ENCODE data around the gene EXT2. TPM values are rescaled to one million over a fixed set of nuclear protein-coding genes. Genes with fewer than 3 reads are reported as not detected.

The EXT2 gene
- total and polyA plus RNA-seq, 2 experiments from 2014 or later, result 99.8 to 209 TPM

GRCh38 chr11:44268614-44269080 lies 173.2 kb downstream of the EXT2 start:
- H3K27ac ChIP-seq, result no peak overlapping the region

GRCh38 chr11:44269369-44270351 lies 174.2 kb downstream of the EXT2 start:
- 44 to 52% methylated on average over 15 to 17 of the region's 17 CpGs for WGBS, 2 experiments (ENCODE audit: low coverage in 1 of 2, low lambda C conversion rate in 2 of 2, missing lambda C conversion rate in 2 of 2)
- H3K36me3 ChIP-seq (ENCODE audit: low read depth), result no peaks in the 10 kb centered on the region
- H3K27me3 ChIP-seq (replicated peaks; ENCODE audit: insufficient read depth), result no peaks in the 10 kb centered on the region
- H3K4me1 ChIP-seq (ENCODE audit: insufficient read depth), result no peaks in the 10 kb centered on the region
- peak; percentile 17 for DNase-seq
- no peaks in the 10 kb centered on the region for H3F3A ChIP-seq (ENCODE audit: insufficient read depth)
- H4K20me1 ChIP-seq (ENCODE audit: insufficient read depth), result no peaks in the 10 kb centered on the region
- no peak overlapping the region for H3K4me2 ChIP-seq (ENCODE audit: unreplicated experiment)
- H3K9me2 ChIP-seq (ENCODE audit: insufficient read depth), result no peaks in the 10 kb centered on the region
- 0 out of 2 replicates have a peak overlapping the region, but pooled peaks have one; percentile 47 for H2AFZ ChIP-seq
- no peaks in the 10 kb centered on the region for H3K79me2 ChIP-seq (ENCODE audit: insufficient read depth)
- no peak overlapping the region for H3K4me3 ChIP-seq
- H3K27ac ChIP-seq, result no peak overlapping the region
- TF ChIP-seq EZH2 (IDR thresholded peaks at IDR 0.05; ENCODE audit: insufficient read depth, poor library complexity, severe bottlenecking), result no peak
- no peak for TF ChIP-seq EZH2phosphoT487 (IDR thresholded peaks at IDR 0.05; ENCODE audit: insufficient read depth, low read depth)
- no peak overlapping the region for H3K9ac ChIP-seq
- in situ Hi-C loops (cut with MboI), result no loop called here
- H3K9me3 ChIP-seq (ENCODE audit: low read depth), result no peaks in the 10 kb centered on the region

More at GRCh38 chr11:44268614-44269080, 173.2 kb downstream of the EXT2 start:
- no peak overlapping the region for H3K4me2 ChIP-seq (ENCODE audit: unreplicated experiment)
- no peak overlapping the region for H2AFZ ChIP-seq
- H3K79me2 ChIP-seq (ENCODE audit: insufficient read depth), result no peaks in the 10 kb centered on the region
- no peaks in the 10 kb centered on the region for H3K9me3 ChIP-seq (ENCODE audit: low read depth)
- H3F3A ChIP-seq (ENCODE audit: insufficient read depth), result no peaks in the 10 kb centered on the region
- in situ Hi-C loops (cut with MboI), result no loop called here
- no peak for DNase-seq
- H3K27me3 ChIP-seq (replicated peaks; ENCODE audit: insufficient read depth), result no peaks in the 10 kb centered on the region
- no peak overlapping the region for H3K4me3 ChIP-seq
- H3K9ac ChIP-seq, result no peak overlapping the region
- H3K4me1 ChIP-seq (ENCODE audit: insufficient read depth), result no peaks in the 10 kb centered on the region
- no peaks in the 10 kb centered on the region for H3K36me3 ChIP-seq (ENCODE audit: low read depth)
- no peaks in the 10 kb centered on the region for H4K20me1 ChIP-seq (ENCODE audit: insufficient read depth)
- H3K9me2 ChIP-seq (ENCODE audit: insufficient read depth), result no peaks in the 10 kb centered on the region
- 76 to 78% methylated on average over 4 to 5 of the region's 5 CpGs for WGBS, 2 experiments (ENCODE audit: low coverage in 1 of 2, low lambda C conversion rate in 2 of 2, missing lambda C conversion rate in 2 of 2)
- no peak for TF ChIP-seq EZH2phosphoT487 (IDR thresholded peaks at IDR 0.05; ENCODE audit: insufficient read depth, low read depth)
- TF ChIP-seq EZH2 (IDR thresholded peaks at IDR 0.05; ENCODE audit: insufficient read depth, poor library complexity, severe bottlenecking), result no peak

DNA sequence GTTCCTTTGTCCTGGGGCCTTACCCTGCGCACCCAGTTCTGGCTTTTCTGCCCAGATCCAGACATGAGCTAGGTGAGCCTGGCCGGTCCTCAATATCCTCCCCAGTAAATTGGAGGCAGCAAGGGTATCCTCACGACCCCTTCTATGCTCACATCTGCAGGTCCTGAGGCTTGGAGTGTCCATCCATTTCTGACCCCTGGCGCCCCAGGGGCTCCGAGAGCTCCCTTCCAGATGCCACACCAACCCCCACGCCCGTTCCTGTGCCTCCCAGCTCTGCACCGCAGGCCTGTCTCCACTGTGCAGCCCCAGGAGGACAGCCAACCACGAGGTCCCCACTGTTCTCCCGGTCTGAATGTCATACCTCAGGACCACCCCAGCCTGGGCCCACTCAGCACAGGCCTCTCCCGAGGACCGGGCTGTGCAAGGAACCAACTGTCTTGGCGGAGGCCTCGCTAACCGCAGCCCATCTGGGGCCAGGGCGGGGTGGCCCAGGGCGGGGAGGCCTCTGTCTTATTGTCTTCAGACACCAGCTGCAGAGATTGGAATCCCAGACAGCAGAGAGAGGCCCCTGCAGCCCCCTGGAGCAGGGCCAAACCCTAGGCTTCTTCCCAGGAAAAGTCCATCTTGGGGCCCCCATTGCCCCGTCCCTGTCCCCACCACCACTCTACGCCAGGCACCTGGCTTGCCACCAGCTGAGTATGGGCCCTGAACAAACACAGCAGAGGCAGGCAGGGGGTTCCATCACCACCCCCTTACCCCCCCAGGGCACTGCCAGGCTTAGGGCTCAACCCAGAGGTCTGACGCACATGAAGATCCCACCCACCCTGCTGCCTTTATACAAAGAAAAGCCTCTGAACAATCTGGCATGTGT lies 175.2 kb downstream of the EXT2 start:
- no peaks in the 10 kb centered on the region for H3K9me2 ChIP-seq (ENCODE audit: insufficient read depth)
- DNase-seq, result no peak
- no peaks in the 10 kb centered on the region for H4K20me1 ChIP-seq (ENCODE audit: insufficient read depth)
- no peaks in the 10 kb centered on the region for H3K79me2 ChIP-seq (ENCODE audit: insufficient read depth)
- no peaks in the 10 kb centered on the region for H3F3A ChIP-seq (ENCODE audit: insufficient read depth)
- H2AFZ ChIP-seq, result no peak overlapping the region
- H3K27me3 ChIP-seq (replicated peaks; ENCODE audit: insufficient read depth), result no peaks in the 10 kb centered on the region
- H3K4me2 ChIP-seq (ENCODE audit: unreplicated experiment), result no peak overlapping the region
- TF ChIP-seq EZH2 (IDR thresholded peaks at IDR 0.05; ENCODE audit: insufficient read depth, poor library complexity, severe bottlenecking) (no peak), EZH2phosphoT487 (IDR thresholded peaks at IDR 0.05; ENCODE audit: insufficient read depth, low read depth) (no peak)
- in situ Hi-C loops (cut with MboI), result no loop called here
- no peak overlapping the region for H3K27ac ChIP-seq
- H3K36me3 ChIP-seq (ENCODE audit: low read depth), result no peaks in the 10 kb centered on the region
- no peak overlapping the region for H3K4me3 ChIP-seq
- H3K4me1 ChIP-seq (ENCODE audit: insufficient read depth), result no peaks in the 10 kb centered on the region
- no peaks in the 10 kb centered on the region for H3K9me3 ChIP-seq (ENCODE audit: low read depth)
- H3K9ac ChIP-seq, result no peak overlapping the region
- 57 to 62% methylated on average over 19 to 20 of the region's 20 CpGs for WGBS, 2 experiments (ENCODE audit: low coverage in 1 of 2, low lambda C conversion rate in 2 of 2, missing lambda C conversion rate in 2 of 2)

DNA sequence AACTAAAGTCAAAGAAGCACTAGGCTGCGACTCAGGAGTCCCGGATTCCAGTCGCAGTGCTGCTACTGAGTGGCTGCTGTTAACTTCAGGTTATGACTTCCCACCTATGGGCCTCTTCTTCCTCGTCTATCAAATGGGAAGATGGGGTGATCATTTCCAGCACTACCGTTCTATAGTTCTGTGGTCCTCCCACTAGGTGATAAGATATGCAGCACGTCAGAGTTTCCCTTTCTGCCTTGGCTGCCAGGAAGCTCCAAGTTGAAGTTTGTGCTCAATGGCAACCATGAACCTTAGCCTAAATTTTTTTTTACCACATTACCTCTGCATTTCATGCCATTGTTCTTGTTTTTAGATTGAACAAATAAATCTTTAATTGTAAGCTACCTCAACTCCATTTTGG lies 175.8 kb downstream of the EXT2 start:
- Histone ChIP-seq H3K9ac (no peak overlapping the region), H2AFZ (no peak overlapping the region), H3K9me2 (ENCODE audit: insufficient read depth) (no peaks in the 10 kb centered on the region), H3K4me1 (ENCODE audit: insufficient read depth) (no peaks in the 10 kb centered on the region), H3K27ac (no peak overlapping the region), H4K20me1 (ENCODE audit: insufficient read depth) (no peaks in the 10 kb centered on the region), H3K36me3 (ENCODE audit: low read depth) (no peaks in the 10 kb centered on the region), H3K27me3 (replicated peaks; ENCODE audit: insufficient read depth) (no peaks in the 10 kb centered on the region), H3K4me2 (ENCODE audit: unreplicated experiment) (no peak overlapping the region), H3K9me3 (ENCODE audit: low read depth) (no peaks in the 10 kb centered on the region), H3K4me3 (no peak overlapping the region), H3F3A (ENCODE audit: insufficient read depth) (no peaks in the 10 kb centered on the region), H3K79me2 (ENCODE audit: insufficient read depth) (no peaks in the 10 kb centered on the region)
- DNase-seq, result no peak
- TF ChIP-seq EZH2phosphoT487 (IDR thresholded peaks at IDR 0.05; ENCODE audit: insufficient read depth, low read depth), result no peak
- no peak for TF ChIP-seq EZH2 (IDR thresholded peaks at IDR 0.05; ENCODE audit: insufficient read depth, poor library complexity, severe bottlenecking)
- in situ Hi-C loops (cut with MboI), result no loop called here
- WGBS, 2 experiments (ENCODE audit: low coverage in 1 of 2, low lambda C conversion rate in 2 of 2, missing lambda C conversion rate in 2 of 2), result 54 to 60% methylated on average over 6 of the region's 6 CpGs
